B cell (primary cell): ENCODE data around the gene HDGFL2. TPM values are rescaled to one million over a fixed set of nuclear protein-coding genes. Genes with fewer than 3 reads are reported as not detected.

Experiments
- ATAC-seq: fragments of 200-7000 bp; cut with Tn5 transposase; one replicate; pipeline ENCODE4 v1.10.0; 2021; ENCODE audit warnings: low read depth, mild to moderate bottlenecking, moderate number of reproducible peaks, moderate library complexity
- CTCF ChIA-PET: fragments of 350-600 bp; sonication (Branson Sonifier 250); formaldehyde crosslinking; loops from one replicate; lab custom pipeline; 2021; ENCODE audit warnings: antibody characterized with exemption, inconsistent platforms; lab: Charles Lee
- POLR2A ChIA-PET: fragments of 350-600 bp; sonication (Branson Sonifier 250); formaldehyde crosslinking; loops from one replicate; lab custom pipeline; 2021; ENCODE audit warnings: antibody characterized with exemption; lab: Charles Lee
- DNase-seq: peaks from one replicate; pipeline ENCODE4 v3.0.0; 2013
- H2AFZ ChIP-seq: 2 replicates; pipeline ENCODE4 v1.6.1; 2012; ENCODE audit warnings: mild to moderate bottlenecking, low read depth, low read length; ENCODE audit not compliant: insufficient read depth, poor library complexity, severe bottlenecking
- H3K27ac ChIP-seq, 2 donors: 1 replicate in 1 of 2; 2 replicates in 1 of 2; pipeline ENCODE4 v1.5.1; 2012 to 2013; ENCODE audit warnings: low read length in 2 of 2, mild to moderate bottlenecking in 2 of 2, moderate library complexity in 1 of 2
- H3K27me3 ChIP-seq, 4 experiments: fragments of 200-600 bp in 1 of 4; sonication (generic) in 1 of 4; replicated peaks in 1 of 4; 1 replicate in 2 of 4; 2 replicates in 2 of 4; pipeline versions ENCODE4 v1.6.1 to v1.7.0; 2013 to 2016; ENCODE audit warnings: low read length in 3 of 4, mild to moderate bottlenecking in 2 of 4, mixed read lengths in 1 of 4, moderate library complexity in 1 of 4; ENCODE audit not compliant: insufficient read depth in 4 of 4, control insufficient read depth in 3 of 4; ENCODE audit errors: control extremely low read depth in 1 of 4
- H3K36me3 ChIP-seq, 2 experiments: replicated peaks in 1 of 2; 1 replicate in 1 of 2; 2 replicates in 1 of 2; pipeline versions ENCODE4 v1.6.1 to v1.7.1; 2013; ENCODE audit warnings: low read length in 1 of 2; ENCODE audit not compliant: insufficient read depth in 2 of 2, control insufficient read depth in 1 of 2; ENCODE audit errors: control extremely low read depth in 1 of 2, extremely low read depth in 1 of 2
- H3K4me1 ChIP-seq, 2 donors: fragments of 200-600 bp in 1 of 2; sonication (generic) in 1 of 2; 1 replicate in 1 of 2; 2 replicates in 1 of 2; pipeline versions ENCODE4 v1.5.1 to v1.6.1; 2013 to 2017; ENCODE audit warnings: low read length in 2 of 2; ENCODE audit not compliant: control insufficient read depth in 2 of 2, insufficient read depth in 2 of 2
- H3K4me2 ChIP-seq: replicated peaks from 2 replicates; pipeline ENCODE3; 2012; ENCODE audit warnings: mild to moderate bottlenecking, low read depth, low read length; ENCODE audit not compliant: poor library complexity, severe bottlenecking
- H3K4me3 ChIP-seq, 5 experiments: fragments of 200-600 bp in 1 of 5; sonication (generic) in 1 of 5; 1 replicate in 3 of 5; 2 replicates in 2 of 5; pipeline versions ENCODE4 v1.5.1 to v1.7.0; 2011 to 2016; ENCODE audit warnings: low read length in 4 of 5, mild to moderate bottlenecking in 4 of 5, low read depth in 2 of 5, control low read depth in 1 of 5, moderate library complexity in 1 of 5; ENCODE audit not compliant: insufficient read depth in 1 of 5; ENCODE audit errors: control extremely low read depth in 1 of 5, extremely low read depth in 1 of 5
- H3K79me2 ChIP-seq: fragments of 200-600 bp; sonication (generic); one replicate; pipeline ENCODE4 v1.6.0; 2016; ENCODE audit warnings: low read length; ENCODE audit not compliant: control insufficient read depth, insufficient read depth
- H3K9ac ChIP-seq: fragments of 200-600 bp; sonication (generic); 2 replicates; pipeline ENCODE4 v1.6.1; 2017; ENCODE audit warnings: mild to moderate bottlenecking, low read length, moderate library complexity
- H3K9me3 ChIP-seq, 3 donors: one replicate each; pipeline versions ENCODE4 v1.6.1 to v1.7.1; 2013; ENCODE audit warnings: low read length in 2 of 3; ENCODE audit not compliant: control insufficient read depth in 2 of 3, insufficient read depth in 1 of 3; ENCODE audit errors: control extremely low read depth in 1 of 3
- H4K20me1 ChIP-seq: 2 replicates; pipeline ENCODE4 v1.6.0; 2012; ENCODE audit warnings: mild to moderate bottlenecking, low read length; ENCODE audit not compliant: insufficient read depth, control insufficient read depth, poor library complexity, severe bottlenecking
- H3K27ac Mint-ChIP-seq: one replicate; pipeline ENCODE4 v1.8.0; 2021; ENCODE audit warnings: mixed read lengths
- H3K27me3 Mint-ChIP-seq: one replicate; pipeline ENCODE4 v1.8.0; 2021; ENCODE audit warnings: mixed read lengths
- H3K4me1 Mint-ChIP-seq: one replicate; pipeline ENCODE4 v1.8.0; 2021; ENCODE audit warnings: mixed read lengths
- H3K4me3 Mint-ChIP-seq: one replicate; pipeline ENCODE4 v1.8.0; 2021; ENCODE audit warnings: mixed read lengths
- H3K9me3 Mint-ChIP-seq: one replicate; pipeline ENCODE4 v1.8.0; 2022; ENCODE audit warnings: mixed read lengths; ENCODE audit not compliant: insufficient read depth
- EZH2 ChIP-seq: IDR thresholded peaks from 2 replicates; pipeline ENCODE4 v1.6.1; 2012; ENCODE audit warnings: borderline replicate concordance, low read depth, mild to moderate bottlenecking, moderate library complexity, low read length; ENCODE audit not compliant: insufficient read depth, poor library complexity, severe bottlenecking
- WGBS: methylation state at CpG from one replicate; pipeline ENCODE4 v1.1.5; 2013; ENCODE audit warnings: missing lambda C conversion rate; ENCODE audit not compliant: insufficient coverage; 5-methylcytosine and 5-hydroxymethylcytosine counted together
- intact Hi-C: fragments of 100-400 bp; cut with micrococcal nuclease; formaldehyde crosslinking; loops from one replicate; pipeline ENCODE4 v1.10.0; 2022
- polyA plus RNA-seq: library from polyadenylated mRNA; depleted of rRNA; stranded (reverse); fragments of >200 nt; gene quantifications from 2 replicates; pipeline ENCODE4 v1.2.3, GENCODE V29; 2012
- total RNA-seq, 2 donors: library from RNA; stranded (reverse); fragments of 120-200 nt in 1 of 2; gene quantifications; 1 replicate in 1 of 2; 2 replicates in 1 of 2; pipeline versions ENCODE4 v1.2.3 to v1.2.4, GENCODE V29; 2013 to 2022
- TF ChIP-seq, protein P1 (sequence below): fragments of 200-600 bp; IDR thresholded peaks from one replicate; pipeline ENCODE4 v1.8.0; 2022; ENCODE audit warnings: antibody characterized with exemption, mild to moderate bottlenecking

The HDGFL2 gene
- total and polyA plus RNA-seq, 2 donors (not counting 1 experiment from before 2014, with no cell fraction given): 18.4 to 49.9 TPM

DNA sequence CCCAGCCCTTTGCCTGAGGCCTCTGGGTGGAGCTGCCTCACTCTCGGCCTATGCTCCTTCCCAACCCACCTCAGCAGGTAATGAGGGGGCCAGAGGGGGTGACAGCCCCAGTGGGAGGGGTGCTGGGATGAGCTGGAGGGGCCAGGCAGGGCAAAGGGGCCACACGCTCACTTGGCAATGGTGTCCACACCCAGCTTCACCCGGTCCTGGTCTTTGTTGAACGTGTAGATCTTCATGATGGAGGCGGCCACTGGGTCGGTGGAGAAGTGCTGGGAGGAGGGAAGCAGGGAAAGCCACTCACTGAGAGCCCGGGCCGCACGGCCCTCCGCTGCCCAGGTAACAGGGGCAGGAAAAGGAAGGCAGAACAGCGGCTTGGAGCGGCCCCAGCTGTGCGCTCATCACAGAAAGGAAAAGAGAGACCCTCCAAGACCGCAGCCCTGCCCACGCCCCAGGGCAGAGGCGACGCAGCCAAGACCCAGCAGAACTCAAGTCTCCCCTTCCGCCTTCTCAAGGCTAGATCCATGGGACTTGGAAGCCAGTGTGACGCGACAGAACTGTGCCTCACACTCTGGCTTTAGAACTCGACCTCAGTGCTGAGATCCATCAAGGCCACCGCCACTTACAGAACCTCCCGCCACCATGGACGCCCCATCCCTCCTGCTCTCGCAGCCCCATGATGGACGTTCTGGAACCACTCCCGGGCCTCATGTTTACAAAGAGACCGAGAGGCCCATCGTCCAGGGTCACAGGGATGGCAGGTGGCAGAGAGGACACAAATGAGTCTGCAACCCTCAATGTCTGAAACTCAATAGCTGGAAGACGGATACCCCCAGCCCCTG lies 23.7 kb upstream of the HDGFL2 start:
- DNase-seq: no peak

More for the DNA sequence above, 23.7 kb upstream of the HDGFL2 start:
- H3K4me1 ChIP-seq: no peaks in the 10 kb centered on the region
- H3K36me3 ChIP-seq: peaks cover 1 to 74% of the 10 kb centered on the region in 2 experiments
- no peaks in the 10 kb centered on the region for H3K79me2 ChIP-seq
- H3K27me3 Mint-ChIP-seq: no peaks in the 10 kb centered on the region
- intact Hi-C loops: no loop called here
- H2AFZ ChIP-seq: no peak overlapping the region
- H3K27me3 ChIP-seq: no peaks in the 10 kb centered on the region
- H3K9ac ChIP-seq: no peak overlapping the region
- H3K27ac ChIP-seq: no peak overlapping the region
- 96% methylated on average over 29 of the region's 30 CpGs for whole genome bisulfite sequencing
- H3K27ac Mint-ChIP-seq: no peak overlapping the region
- H4K20me1 ChIP-seq: peaks cover 11% of the 10 kb centered on the region
- TF ChIP-seq, protein P1, sequence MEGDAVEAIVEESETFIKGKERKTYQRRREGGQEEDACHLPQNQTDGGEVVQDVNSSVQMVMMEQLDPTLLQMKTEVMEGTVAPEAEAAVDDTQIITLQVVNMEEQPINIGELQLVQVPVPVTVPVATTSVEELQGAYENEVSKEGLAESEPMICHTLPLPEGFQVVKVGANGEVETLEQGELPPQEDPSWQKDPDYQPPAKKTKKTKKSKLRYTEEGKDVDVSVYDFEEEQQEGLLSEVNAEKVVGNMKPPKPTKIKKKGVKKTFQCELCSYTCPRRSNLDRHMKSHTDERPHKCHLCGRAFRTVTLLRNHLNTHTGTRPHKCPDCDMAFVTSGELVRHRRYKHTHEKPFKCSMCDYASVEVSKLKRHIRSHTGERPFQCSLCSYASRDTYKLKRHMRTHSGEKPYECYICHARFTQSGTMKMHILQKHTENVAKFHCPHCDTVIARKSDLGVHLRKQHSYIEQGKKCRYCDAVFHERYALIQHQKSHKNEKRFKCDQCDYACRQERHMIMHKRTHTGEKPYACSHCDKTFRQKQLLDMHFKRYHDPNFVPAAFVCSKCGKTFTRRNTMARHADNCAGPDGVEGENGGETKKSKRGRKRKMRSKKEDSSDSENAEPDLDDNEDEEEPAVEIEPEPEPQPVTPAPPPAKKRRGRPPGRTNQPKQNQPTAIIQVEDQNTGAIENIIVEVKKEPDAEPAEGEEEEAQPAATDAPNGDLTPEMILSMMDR: no peak
- no peak for TF ChIP-seq EZH2
- no peaks in the 10 kb centered on the region for H3K9me3 Mint-ChIP-seq
- no peaks in the 10 kb centered on the region for H3K4me1 Mint-ChIP-seq
- ChIA-PET POLR2A (no interaction called here), CTCF (interaction anchor here (0.6 to 1.1 kb wide), 2 partner anchors 77 to 218 kb away, joined by 3 read pairs; no protein-coding TSS in a partner anchor)
- no peak overlapping the region for H3K4me3 Mint-ChIP-seq
- no peaks in the 10 kb centered on the region for H3K9me3 ChIP-seq
- H3K4me3 ChIP-seq: no peak overlapping the region
- no peak overlapping the region for H3K4me2 ChIP-seq
- ATAC-seq: no peak
